ENCODE data around the gene CPED1.

Gene CPED1

DNA sequence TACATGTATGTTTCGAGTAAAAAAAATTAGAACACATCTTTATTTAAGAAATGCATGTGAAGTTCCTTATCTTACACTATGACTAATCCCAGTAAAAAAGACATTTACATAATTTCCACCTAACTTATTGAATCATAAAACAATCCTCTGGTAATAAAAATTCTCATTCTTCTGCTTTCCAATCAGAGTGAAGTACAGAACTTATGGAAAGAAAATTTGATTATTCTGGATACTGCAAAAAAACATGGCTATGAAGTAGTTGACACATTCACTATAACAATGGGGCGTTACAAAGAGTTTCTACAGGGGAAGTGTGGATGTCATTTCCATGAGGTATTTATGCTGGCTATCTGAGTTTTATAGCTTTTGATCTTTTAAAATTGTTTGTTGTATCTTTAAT, 282.6 kb downstream of the CPED1 start:
- no peak overlapping the region for H3K27ac ChIP-seq (ENCODE audit: poor library complexity, severe bottlenecking)
- no peaks in the 10 kb centered on the region for H3K4me1 ChIP-seq (ENCODE audit: insufficient read depth, poor library complexity, severe bottlenecking)
- no peaks in the 10 kb centered on the region for H3K36me3 ChIP-seq (ENCODE audit: low read depth)
- H3K9me3 ChIP-seq (ENCODE audit: severe bottlenecking) = no peaks in the 10 kb centered on the region
- no peaks in the 10 kb centered on the region for H3K27me3 ChIP-seq (ENCODE audit: insufficient read depth, poor library complexity, severe bottlenecking)
- TF ChIP-seq, protein P1, sequence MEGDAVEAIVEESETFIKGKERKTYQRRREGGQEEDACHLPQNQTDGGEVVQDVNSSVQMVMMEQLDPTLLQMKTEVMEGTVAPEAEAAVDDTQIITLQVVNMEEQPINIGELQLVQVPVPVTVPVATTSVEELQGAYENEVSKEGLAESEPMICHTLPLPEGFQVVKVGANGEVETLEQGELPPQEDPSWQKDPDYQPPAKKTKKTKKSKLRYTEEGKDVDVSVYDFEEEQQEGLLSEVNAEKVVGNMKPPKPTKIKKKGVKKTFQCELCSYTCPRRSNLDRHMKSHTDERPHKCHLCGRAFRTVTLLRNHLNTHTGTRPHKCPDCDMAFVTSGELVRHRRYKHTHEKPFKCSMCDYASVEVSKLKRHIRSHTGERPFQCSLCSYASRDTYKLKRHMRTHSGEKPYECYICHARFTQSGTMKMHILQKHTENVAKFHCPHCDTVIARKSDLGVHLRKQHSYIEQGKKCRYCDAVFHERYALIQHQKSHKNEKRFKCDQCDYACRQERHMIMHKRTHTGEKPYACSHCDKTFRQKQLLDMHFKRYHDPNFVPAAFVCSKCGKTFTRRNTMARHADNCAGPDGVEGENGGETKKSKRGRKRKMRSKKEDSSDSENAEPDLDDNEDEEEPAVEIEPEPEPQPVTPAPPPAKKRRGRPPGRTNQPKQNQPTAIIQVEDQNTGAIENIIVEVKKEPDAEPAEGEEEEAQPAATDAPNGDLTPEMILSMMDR (IDR thresholded peaks at IDR 0.05; ENCODE audit: poor library complexity, severe bottlenecking) = no peak
- ATAC-seq (ENCODE audit: low read depth) (no peak), DNase-seq (ENCODE audit: low spot score) (no peak)
- no peak overlapping the region for H3K4me3 ChIP-seq (ENCODE audit: severe bottlenecking)

DNA sequence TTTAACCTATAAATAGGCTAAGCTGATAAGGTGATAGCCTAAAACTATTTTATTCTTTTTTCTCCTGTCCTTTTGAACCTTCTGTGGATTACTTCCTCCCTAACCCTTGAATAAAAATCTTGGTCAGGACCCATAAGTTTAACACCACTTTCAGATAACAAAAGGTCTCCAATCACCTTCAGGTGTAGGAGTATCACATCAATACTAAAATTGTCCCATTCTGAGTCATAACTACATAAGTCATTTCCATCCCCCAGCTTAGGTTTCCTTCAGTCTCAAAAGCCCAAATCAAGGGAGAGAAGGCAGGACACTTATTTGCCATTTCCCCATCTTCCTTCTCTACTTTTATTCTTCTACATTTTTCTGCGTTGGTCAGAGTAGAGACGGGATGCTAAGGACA, 283.4 kb downstream of the CPED1 start:
- Histone ChIP-seq H3K4me1 (ENCODE audit: insufficient read depth, poor library complexity, severe bottlenecking) (no peaks in the 10 kb centered on the region), H3K27me3 (ENCODE audit: insufficient read depth, poor library complexity, severe bottlenecking) (peaks cover 3% of the 10 kb centered on the region), H3K9me3 (ENCODE audit: severe bottlenecking) (no peaks in the 10 kb centered on the region), H3K4me3 (ENCODE audit: severe bottlenecking) (no peak overlapping the region), H3K36me3 (ENCODE audit: low read depth) (no peaks in the 10 kb centered on the region), H3K27ac (ENCODE audit: poor library complexity, severe bottlenecking) (no peak overlapping the region)
- DNase-seq (ENCODE audit: low spot score) (no peak), ATAC-seq (ENCODE audit: low read depth) (no peak)
- TF ChIP-seq, protein P1 (IDR thresholded peaks at IDR 0.05; ENCODE audit: poor library complexity, severe bottlenecking) = no peak

DNA sequence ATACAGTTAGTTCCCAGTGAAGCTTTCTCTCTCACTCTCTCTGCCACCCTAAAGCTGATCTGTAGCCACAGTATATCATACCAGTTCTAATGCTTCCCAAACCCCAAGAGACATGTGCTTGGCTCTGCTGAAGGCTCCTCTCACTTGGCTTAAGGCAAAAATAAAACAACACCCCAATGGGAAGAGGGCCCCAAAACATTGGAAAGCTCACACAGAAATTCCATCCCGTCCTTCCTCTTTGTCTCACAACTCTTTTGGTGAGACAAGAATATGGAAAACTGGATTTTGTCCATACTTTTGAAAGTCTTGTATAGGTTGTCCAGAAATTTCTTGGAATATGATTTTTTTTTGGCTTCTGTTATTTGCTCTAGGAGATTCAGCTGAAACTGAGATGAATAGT, 284.2 kb downstream of the CPED1 start:
- H3K4me1 ChIP-seq (ENCODE audit: insufficient read depth, poor library complexity, severe bottlenecking) = no peaks in the 10 kb centered on the region
- peaks cover 3% of the 10 kb centered on the region for H3K27me3 ChIP-seq (ENCODE audit: insufficient read depth, poor library complexity, severe bottlenecking)
- DNase-seq (ENCODE audit: low spot score) (no peak), ATAC-seq (ENCODE audit: low read depth) (no peak)
- H3K9me3 ChIP-seq (ENCODE audit: severe bottlenecking) = no peaks in the 10 kb centered on the region
- no peak overlapping the region for H3K27ac ChIP-seq (ENCODE audit: poor library complexity, severe bottlenecking)
- no peaks in the 10 kb centered on the region for H3K36me3 ChIP-seq (ENCODE audit: low read depth)
- TF ChIP-seq, protein P1 (IDR thresholded peaks at IDR 0.05; ENCODE audit: poor library complexity, severe bottlenecking) = no peak
- H3K4me3 ChIP-seq (ENCODE audit: severe bottlenecking) = no peak overlapping the region

DNA sequence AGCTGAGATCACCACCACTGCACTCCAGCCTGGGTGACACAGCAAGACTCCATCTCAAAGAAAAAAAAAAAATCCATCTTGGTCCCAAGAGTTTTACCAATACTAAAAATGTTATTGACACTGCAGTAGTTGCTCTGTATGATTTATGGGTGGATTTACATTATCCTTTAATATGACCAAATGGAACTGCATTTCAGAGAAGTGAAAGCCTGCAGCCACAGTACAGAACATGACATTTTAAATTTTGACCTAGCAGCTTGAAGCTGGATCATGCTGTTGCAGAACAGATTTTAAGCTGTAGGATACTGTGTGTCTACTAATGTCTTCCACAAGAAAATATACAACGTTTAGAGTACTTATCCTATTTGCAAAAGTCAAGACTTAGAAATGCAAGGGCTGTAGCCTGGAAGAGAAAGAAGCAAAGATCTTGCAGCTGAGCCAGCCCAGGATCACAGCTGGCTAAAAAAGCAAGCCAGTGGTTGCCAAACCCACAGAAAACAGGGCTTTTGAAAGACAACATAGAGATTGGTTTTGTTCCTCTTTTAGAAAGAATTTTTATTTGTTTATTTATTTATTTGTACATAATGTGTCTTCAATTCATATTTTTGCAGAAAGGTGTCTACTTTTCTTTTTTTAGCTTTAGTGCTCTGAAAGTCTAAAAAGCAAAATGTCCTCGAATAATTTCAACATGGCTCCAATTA, 285.1 kb downstream of the CPED1 start:
- peaks cover 3% of the 10 kb centered on the region for H3K27me3 ChIP-seq (ENCODE audit: insufficient read depth, poor library complexity, severe bottlenecking)
- no peaks in the 10 kb centered on the region for H3K4me1 ChIP-seq (ENCODE audit: insufficient read depth, poor library complexity, severe bottlenecking)
- H3K36me3 ChIP-seq (ENCODE audit: low read depth) = no peaks in the 10 kb centered on the region
- no peak overlapping the region for H3K4me3 ChIP-seq (ENCODE audit: severe bottlenecking)
- no peak for DNase-seq (ENCODE audit: low spot score)
- no peak for ATAC-seq (ENCODE audit: low read depth)
- no peak overlapping the region for H3K27ac ChIP-seq (ENCODE audit: poor library complexity, severe bottlenecking)
- no peaks in the 10 kb centered on the region for H3K9me3 ChIP-seq (ENCODE audit: severe bottlenecking)
- TF ChIP-seq, protein P1 (IDR thresholded peaks at IDR 0.05; ENCODE audit: poor library complexity, severe bottlenecking) = no peak

DNA sequence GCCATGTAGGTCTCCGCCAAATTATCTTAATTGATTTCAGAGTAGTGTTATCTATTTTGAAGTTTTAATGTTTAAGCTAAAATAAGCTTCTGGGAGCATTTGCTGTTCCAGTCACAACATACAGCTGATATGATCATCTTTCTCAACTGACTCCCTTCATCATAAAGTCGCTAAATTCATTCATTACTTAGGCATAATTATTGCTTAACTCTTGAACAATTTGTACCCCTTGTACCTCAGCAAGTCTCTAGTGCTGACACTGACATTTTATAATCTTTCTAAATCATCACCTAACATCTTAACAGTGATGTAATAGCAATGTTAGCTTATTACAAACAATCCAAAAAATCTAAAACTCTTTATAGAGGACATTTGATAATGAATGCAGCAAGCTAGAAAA, 286.0 kb downstream of the CPED1 start:
- no peak for ATAC-seq (ENCODE audit: low read depth)
- Histone ChIP-seq H3K27ac (ENCODE audit: poor library complexity, severe bottlenecking) (no peak overlapping the region), H3K4me3 (ENCODE audit: severe bottlenecking) (no peak overlapping the region), H3K4me1 (ENCODE audit: insufficient read depth, poor library complexity, severe bottlenecking) (no peaks in the 10 kb centered on the region), H3K36me3 (ENCODE audit: low read depth) (no peaks in the 10 kb centered on the region), H3K9me3 (ENCODE audit: severe bottlenecking) (no peaks in the 10 kb centered on the region), H3K27me3 (ENCODE audit: insufficient read depth, poor library complexity, severe bottlenecking) (peaks cover 3% of the 10 kb centered on the region)
- no peak for DNase-seq (ENCODE audit: low spot score)
- TF ChIP-seq, protein P1 (IDR thresholded peaks at IDR 0.05; ENCODE audit: poor library complexity, severe bottlenecking) = no peak

Measured in RWPE2 (cell line).